HK-2 (cell line): Measurements from ENCODE around the gene FABP6.
"Not testable (repeated sequence)": the region's sequence is repeated elsewhere in the genome, so short reads cannot be mapped to it uniquely, and the experiment has no call there.

Experiments
- DNase-seq: peaks from one replicate; pipeline ENCODE4 v3.0.0-alpha.2; 2018; ENCODE audit not compliant: unreplicated experiment

Gene FABP6

GRCh38 chr5:160229190-160229742, at the start of gene FABP6:
Gene FABP6, plus strand, starts transcription at chr5:160229506. Its CDS starts 52 bp downstream, at chr5:160229558.
- DNase-seq: no peak

GRCh38 chr5:160180931-160181330, 48.4 kb upstream of the FABP6 start:
- DNase-seq: no peak

- peak; percentile 22 for DNase-seq
Observed at GRCh38 chr5:160181965-160182622, 47.2 kb upstream of the FABP6 start.

GRCh38 chr5:160183075-160183474, 46.2 kb upstream of the FABP6 start:
- DNase-seq: no peak

- no peak for DNase-seq
Observed at GRCh38 chr5:160185626-160186360, 43.5 kb upstream of the FABP6 start.

- DNase-seq: no peak
Observed at GRCh38 chr5:160186480-160186879, 42.8 kb upstream of the FABP6 start.

GRCh38 chr5:160187091-160187490, 42.2 kb upstream of the FABP6 start:
- DNase-seq: no peak

- no peak for DNase-seq
Observed at GRCh38 chr5:160188141-160189015, 40.9 kb upstream of the FABP6 start.

- DNase-seq: no peak
Observed at GRCh38 chr5:160192424-160192823, 36.9 kb upstream of the FABP6 start.

GRCh38 chr5:160193076-160193475, 36.2 kb upstream of the FABP6 start:
- DNase-seq: not testable (repeated sequence)

GRCh38 chr5:160193790-160194189, 35.5 kb upstream of the FABP6 start:
- not testable (repeated sequence) for DNase-seq

GRCh38 chr5:160197341-160198144, 31.8 kb upstream of the FABP6 start:
- no peak for DNase-seq

- DNase-seq: no peak
Observed at GRCh38 chr5:160198146-160198545, 31.2 kb upstream of the FABP6 start.

- no peak for DNase-seq
Observed at GRCh38 chr5:160198841-160199409, 30.4 kb upstream of the FABP6 start.

- peak; percentile 61 for DNase-seq
Observed at GRCh38 chr5:160199410-160199911, 29.8 kb upstream of the FABP6 start.

GRCh38 chr5:160207061-160207460, 22.2 kb upstream of the FABP6 start:
- no peak for DNase-seq

GRCh38 chr5:160209917-160210316, 19.4 kb upstream of the FABP6 start:
- no peak for DNase-seq

- no peak for DNase-seq
Observed at GRCh38 chr5:160210606-160211005, 18.7 kb upstream of the FABP6 start.

- no peak for DNase-seq
Observed at GRCh38 chr5:160211352-160211751, 18.0 kb upstream of the FABP6 start.

- DNase-seq: no peak
Observed at GRCh38 chr5:160213537-160213936, 15.8 kb upstream of the FABP6 start.

GRCh38 chr5:160219356-160219755, 9.9 kb upstream of the FABP6 start:
- no peak for DNase-seq
